Natural killer cell (primary cell): ENCODE data around the gene DMAC1. TPM values are rescaled to one million over a fixed set of nuclear protein-coding genes. Genes with fewer than 3 reads are reported as not detected.

Experiments
- ATAC-seq, 3 donors: fragments of 150-1000 bp in 2 of 3; fragments of 200-7000 bp in 1 of 3; cut with Tn5 transposase; 1 replicate in 1 of 3; 2 replicates in 2 of 3; pipeline ENCODE4 v1.10.0; 2021; ENCODE audit warnings: mild to moderate bottlenecking in 2 of 3, moderate library complexity in 2 of 3
- DNase-seq, 2 donors: peaks; one replicate each; pipeline versions ENCODE4 v3.0.0 to v3.0.0-alpha.2; 2013 to 2021; ENCODE audit warnings: mixed read lengths in 1 of 2
- H3K27ac ChIP-seq: one replicate; pipeline ENCODE4 v1.5.1; 2013; ENCODE audit warnings: mild to moderate bottlenecking, low read length
- H3K27me3 ChIP-seq: one replicate; pipeline ENCODE4 v1.6.1; 2013; ENCODE audit warnings: low read length; ENCODE audit not compliant: control insufficient read depth, insufficient read depth
- H3K36me3 ChIP-seq: one replicate; pipeline ENCODE4 v1.6.1; 2013; ENCODE audit warnings: low read length; ENCODE audit not compliant: control insufficient read depth, insufficient read depth
- H3K4me1 ChIP-seq: one replicate; pipeline ENCODE4 v1.6.1; 2013; ENCODE audit warnings: low read length; ENCODE audit not compliant: control insufficient read depth, insufficient read depth
- H3K4me3 ChIP-seq: one replicate; pipeline ENCODE4 v1.5.1; 2013; ENCODE audit warnings: low read length
- H3K9me3 ChIP-seq: one replicate; pipeline ENCODE4 v1.6.1; 2013; ENCODE audit warnings: low read length; ENCODE audit not compliant: control insufficient read depth, insufficient read depth
- H3K27ac Mint-ChIP-seq, 2 donors: one replicate each; pipeline ENCODE4 v1.8.0; 2022; ENCODE audit warnings: mild to moderate bottlenecking in 2 of 2, mixed read lengths in 2 of 2, moderate library complexity in 1 of 2
- H3K27me3 Mint-ChIP-seq, 2 donors: one replicate each; pipeline ENCODE4 v1.8.0; 2022; ENCODE audit warnings: low read depth in 2 of 2, mixed read lengths in 2 of 2
- H3K36me3 Mint-ChIP-seq: one replicate; pipeline ENCODE4 v1.8.0; 2022; ENCODE audit warnings: mixed read lengths
- H3K4me1 Mint-ChIP-seq, 2 donors: one replicate each; pipeline ENCODE4 v1.8.0; 2022; ENCODE audit warnings: mixed read lengths in 2 of 2
- H3K4me3 Mint-ChIP-seq: one replicate; pipeline ENCODE4 v1.8.0; 2022; ENCODE audit warnings: mild to moderate bottlenecking, moderate library complexity, mixed read lengths
- H3K9me3 Mint-ChIP-seq, 2 donors: one replicate each; pipeline ENCODE4 v1.8.0; 2022; ENCODE audit warnings: mixed read lengths in 2 of 2
- WGBS: methylation state at CpG from one replicate; pipeline ENCODE4 v1.1.7; 2013; ENCODE audit warnings: missing lambda C conversion rate; ENCODE audit not compliant: insufficient coverage; 5-methylcytosine and 5-hydroxymethylcytosine counted together
- intact Hi-C: fragments of 100-400 bp; cut with micrococcal nuclease; formaldehyde crosslinking; loops from one replicate; pipeline ENCODE4 v1.14.2; 2022
- total RNA-seq, 4 donors: library from RNA; stranded (reverse); fragments of 120-200 nt in 1 of 4; gene quantifications; one replicate each; pipeline versions ENCODE4 v1.2.3 to v1.2.4, GENCODE V29; 2013 to 2022
- TF ChIP-seq, protein P1 (sequence below): fragments of 200-600 bp; IDR thresholded peaks from one replicate; pipeline ENCODE4 v1.8.0; 2022; ENCODE audit warnings: antibody characterized with exemption

The DMAC1 gene
- total RNA-seq, 3 donors from 2014 or later (not counting 1 experiment from before 2014, with no cell fraction given) = 10.1 to 16.4 (median 14.4) TPM

DNA sequence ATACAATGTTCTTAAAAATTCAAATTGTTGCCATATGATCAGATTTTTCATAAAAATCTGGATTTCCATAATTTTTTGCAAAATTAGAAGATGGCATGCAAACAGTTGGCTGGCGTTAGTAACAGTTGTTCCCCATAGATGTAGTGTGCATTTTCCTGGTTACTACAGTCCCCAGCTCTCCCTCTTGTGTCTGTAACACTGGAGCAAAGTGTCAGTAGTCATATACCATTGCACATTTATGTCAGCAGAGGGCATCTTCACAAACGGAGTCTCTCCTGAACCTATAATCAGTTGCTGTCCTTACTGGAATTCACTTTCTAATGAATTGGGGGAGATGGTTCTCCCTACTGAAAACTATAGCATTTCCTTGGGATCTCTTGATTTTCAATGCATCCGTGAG lies 44.7 kb upstream of the DMAC1 start:
- Mint-ChIP-seq H3K27me3 (peaks cover 0 to 2% of the 10 kb centered on the region in 2 donors), H3K4me3 (no peak overlapping the region), H3K9me3 (no peaks in the 10 kb centered on the region), H3K4me1 (peaks cover 9 to 13% of the 10 kb centered on the region in 2 donors), H3K36me3 (no peaks in the 10 kb centered on the region), H3K27ac (no peak overlapping the region)
- Histone ChIP-seq H3K27ac (no peak overlapping the region), H3K4me1 (no peaks in the 10 kb centered on the region), H3K36me3 (no peaks in the 10 kb centered on the region), H3K4me3 (no peak overlapping the region), H3K9me3 (no peaks in the 10 kb centered on the region), H3K27me3 (no peaks in the 10 kb centered on the region)
- intact Hi-C loops = loop anchor here (1.0 to 10.0 kb wide), 2 partner anchors 132 to 341 kb away; no protein-coding TSS in a partner anchor
- DNase-seq (peak in 1 of 2 donors; percentile 61), ATAC-seq (peak; percentile 39 to 88 (median 66))
- TF ChIP-seq, protein P1, sequence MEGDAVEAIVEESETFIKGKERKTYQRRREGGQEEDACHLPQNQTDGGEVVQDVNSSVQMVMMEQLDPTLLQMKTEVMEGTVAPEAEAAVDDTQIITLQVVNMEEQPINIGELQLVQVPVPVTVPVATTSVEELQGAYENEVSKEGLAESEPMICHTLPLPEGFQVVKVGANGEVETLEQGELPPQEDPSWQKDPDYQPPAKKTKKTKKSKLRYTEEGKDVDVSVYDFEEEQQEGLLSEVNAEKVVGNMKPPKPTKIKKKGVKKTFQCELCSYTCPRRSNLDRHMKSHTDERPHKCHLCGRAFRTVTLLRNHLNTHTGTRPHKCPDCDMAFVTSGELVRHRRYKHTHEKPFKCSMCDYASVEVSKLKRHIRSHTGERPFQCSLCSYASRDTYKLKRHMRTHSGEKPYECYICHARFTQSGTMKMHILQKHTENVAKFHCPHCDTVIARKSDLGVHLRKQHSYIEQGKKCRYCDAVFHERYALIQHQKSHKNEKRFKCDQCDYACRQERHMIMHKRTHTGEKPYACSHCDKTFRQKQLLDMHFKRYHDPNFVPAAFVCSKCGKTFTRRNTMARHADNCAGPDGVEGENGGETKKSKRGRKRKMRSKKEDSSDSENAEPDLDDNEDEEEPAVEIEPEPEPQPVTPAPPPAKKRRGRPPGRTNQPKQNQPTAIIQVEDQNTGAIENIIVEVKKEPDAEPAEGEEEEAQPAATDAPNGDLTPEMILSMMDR = peak; percentile 61
- WGBS = 55% methylated on average over 3 of the region's 3 CpGs

DNA sequence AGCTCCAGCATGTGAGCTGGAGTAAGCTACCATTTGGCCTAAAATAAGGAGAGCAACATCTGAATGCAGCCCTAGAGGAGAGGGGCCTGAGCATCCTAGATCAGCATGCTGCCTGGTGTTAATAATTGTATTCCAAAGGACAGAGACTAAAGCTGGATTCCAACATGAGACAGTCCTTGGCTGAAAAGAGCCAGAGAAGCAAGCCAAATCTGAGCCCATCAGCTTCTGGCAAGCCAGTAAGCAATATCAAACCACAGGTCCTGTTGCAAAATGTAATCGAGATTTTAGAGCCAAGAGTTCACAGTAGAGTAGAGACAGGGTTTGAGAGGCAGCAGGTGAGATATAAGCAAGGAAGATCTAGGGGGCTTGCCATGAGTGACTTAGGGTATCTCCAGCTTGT lies 42.3 kb upstream of the DMAC1 start:
- H3K27ac Mint-ChIP-seq = no peak overlapping the region
- DNase-seq = no peak
- Histone ChIP-seq H3K27me3 (no peaks in the 10 kb centered on the region), H3K9me3 (no peaks in the 10 kb centered on the region), H3K4me3 (no peak overlapping the region), H3K27ac (no peak overlapping the region), H3K36me3 (no peaks in the 10 kb centered on the region), H3K4me1 (no peaks in the 10 kb centered on the region)
- TF ChIP-seq, protein P1 = no peak
- intact Hi-C loops = loop anchor here (10.0 kb wide), 1 partner anchor 343 kb away; no protein-coding TSS in a partner anchor
- H3K4me3 Mint-ChIP-seq = no peak overlapping the region
- H3K27me3 Mint-ChIP-seq = peaks cover 0 to 2% of the 10 kb centered on the region in 2 donors
- H3K4me1 Mint-ChIP-seq = peaks cover 9 to 13% of the 10 kb centered on the region in 2 donors
- WGBS = 83% methylated on average over 1 of the region's 1 CpG
- ATAC-seq = no peak
- no peaks in the 10 kb centered on the region for H3K9me3 Mint-ChIP-seq
- no peaks in the 10 kb centered on the region for H3K36me3 Mint-ChIP-seq

DNA sequence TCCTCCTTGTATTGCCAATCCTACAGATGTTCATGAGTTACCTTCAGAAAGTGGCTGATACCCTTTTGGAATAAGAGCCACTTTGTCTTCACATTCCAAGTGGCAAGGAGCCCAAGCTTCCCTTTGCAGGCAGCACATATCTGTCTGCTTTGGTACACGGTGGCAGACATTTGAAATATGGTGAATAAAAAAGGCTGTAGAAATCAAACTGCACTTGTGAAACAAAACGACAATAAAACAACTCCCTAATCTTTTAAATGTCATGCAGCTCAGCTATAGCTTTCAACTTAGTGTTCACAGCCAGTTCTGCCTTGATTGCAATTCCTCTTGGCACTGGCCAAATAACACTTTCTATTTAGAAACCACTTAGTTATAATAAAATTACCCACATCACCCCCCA lies 35.0 kb upstream of the DMAC1 start:
- H3K27ac ChIP-seq = no peak overlapping the region
- ATAC-seq = no peak
- no peaks in the 10 kb centered on the region for H3K27me3 ChIP-seq
- H3K4me3 Mint-ChIP-seq = no peak overlapping the region
- no peaks in the 10 kb centered on the region for H3K4me1 ChIP-seq
- H3K27ac Mint-ChIP-seq = no peak overlapping the region
- no peaks in the 10 kb centered on the region for H3K9me3 ChIP-seq
- no peak overlapping the region for H3K4me3 ChIP-seq
- TF ChIP-seq, protein P1 = no peak
- H3K4me1 Mint-ChIP-seq = no peaks in the 10 kb centered on the region
- 79% methylated on average over 2 of the region's 2 CpGs for WGBS
- intact Hi-C loops = no loop called here
- no peaks in the 10 kb centered on the region for H3K36me3 Mint-ChIP-seq
- no peaks in the 10 kb centered on the region for H3K36me3 ChIP-seq
- H3K27me3 Mint-ChIP-seq = no peaks in the 10 kb centered on the region
- H3K9me3 Mint-ChIP-seq = peaks cover 0 to 2% of the 10 kb centered on the region in 2 donors
- no peak for DNase-seq

DNA sequence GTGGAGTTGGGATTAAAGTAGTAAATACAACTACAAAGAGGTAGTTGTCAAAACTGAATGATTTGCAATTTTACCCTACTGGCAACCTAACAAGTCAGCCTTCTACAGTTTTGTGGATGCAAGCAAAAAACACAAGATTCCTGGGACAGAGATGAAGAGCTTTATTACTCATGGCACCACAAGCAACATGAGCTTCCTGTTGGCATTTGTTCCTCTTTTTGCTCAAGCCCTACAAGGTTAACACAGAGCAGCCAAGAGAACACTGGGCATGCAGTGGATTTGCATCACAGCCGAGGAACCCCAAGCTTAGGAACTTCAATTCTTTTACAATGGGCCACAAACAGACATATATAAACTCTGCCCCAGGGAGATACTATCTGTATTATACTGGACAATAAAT lies 28.8 kb upstream of the DMAC1 start:
- Histone ChIP-seq H3K9me3 (no peaks in the 10 kb centered on the region), H3K27ac (no peak overlapping the region), H3K4me1 (no peaks in the 10 kb centered on the region), H3K4me3 (no peak overlapping the region), H3K36me3 (no peaks in the 10 kb centered on the region), H3K27me3 (no peaks in the 10 kb centered on the region)
- ATAC-seq = no peak
- TF ChIP-seq, protein P1 = no peak
- peaks cover 0 to 2% of the 10 kb centered on the region in 2 donors for H3K9me3 Mint-ChIP-seq
- no peaks in the 10 kb centered on the region for H3K4me1 Mint-ChIP-seq
- H3K4me3 Mint-ChIP-seq = no peak overlapping the region
- intact Hi-C loops = no loop called here
- no peaks in the 10 kb centered on the region for H3K36me3 Mint-ChIP-seq
- DNase-seq = no peak
- no peak overlapping the region for H3K27ac Mint-ChIP-seq
- peaks cover 2 to 8% of the 10 kb centered on the region in 2 donors for H3K27me3 Mint-ChIP-seq
- WGBS = 100% methylated on average over 1 of the region's 1 CpG
